NCI-H526 (cell line): ENCODE measurements around the gene TCEA3.

ENCODE experiments used
- DNase-seq, 2 experiments: peaks; one replicate each; lab custom pipeline; 2025; lab: John Stamatoyannopoulos, UW

The TCEA3 gene

DNA sequence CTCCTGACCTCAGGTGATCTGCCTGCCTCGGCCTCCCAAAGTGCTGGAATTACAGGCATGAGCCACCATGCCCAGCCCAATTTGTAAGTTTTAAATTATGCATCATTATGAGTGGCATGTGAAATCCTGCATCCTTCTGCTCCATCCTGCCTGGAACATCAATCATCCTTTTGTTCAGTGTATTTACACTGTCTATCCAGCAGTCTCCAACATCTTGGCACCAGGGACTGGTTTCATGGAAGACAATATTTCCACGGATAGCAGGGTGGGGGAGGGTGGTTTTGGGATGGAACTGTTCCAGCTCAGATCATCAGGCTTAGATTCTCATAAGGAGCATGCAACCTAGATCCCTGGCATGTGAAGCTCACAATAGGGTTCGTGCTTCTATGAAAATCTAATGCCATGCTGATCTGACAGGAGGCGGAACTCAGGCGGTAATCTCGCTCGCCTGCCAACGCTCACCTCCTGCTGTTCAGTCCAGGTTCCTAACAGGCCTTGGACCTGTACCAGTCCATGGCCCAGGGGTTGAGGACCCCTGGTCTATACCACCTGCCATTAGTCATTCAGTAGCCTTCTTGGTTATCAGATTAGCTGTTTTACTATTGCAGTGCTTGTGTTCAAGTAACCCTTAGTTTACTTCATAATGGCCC lies 22.2 kb upstream of the TCEA3 start:
- DNase-seq: no peak

DNA sequence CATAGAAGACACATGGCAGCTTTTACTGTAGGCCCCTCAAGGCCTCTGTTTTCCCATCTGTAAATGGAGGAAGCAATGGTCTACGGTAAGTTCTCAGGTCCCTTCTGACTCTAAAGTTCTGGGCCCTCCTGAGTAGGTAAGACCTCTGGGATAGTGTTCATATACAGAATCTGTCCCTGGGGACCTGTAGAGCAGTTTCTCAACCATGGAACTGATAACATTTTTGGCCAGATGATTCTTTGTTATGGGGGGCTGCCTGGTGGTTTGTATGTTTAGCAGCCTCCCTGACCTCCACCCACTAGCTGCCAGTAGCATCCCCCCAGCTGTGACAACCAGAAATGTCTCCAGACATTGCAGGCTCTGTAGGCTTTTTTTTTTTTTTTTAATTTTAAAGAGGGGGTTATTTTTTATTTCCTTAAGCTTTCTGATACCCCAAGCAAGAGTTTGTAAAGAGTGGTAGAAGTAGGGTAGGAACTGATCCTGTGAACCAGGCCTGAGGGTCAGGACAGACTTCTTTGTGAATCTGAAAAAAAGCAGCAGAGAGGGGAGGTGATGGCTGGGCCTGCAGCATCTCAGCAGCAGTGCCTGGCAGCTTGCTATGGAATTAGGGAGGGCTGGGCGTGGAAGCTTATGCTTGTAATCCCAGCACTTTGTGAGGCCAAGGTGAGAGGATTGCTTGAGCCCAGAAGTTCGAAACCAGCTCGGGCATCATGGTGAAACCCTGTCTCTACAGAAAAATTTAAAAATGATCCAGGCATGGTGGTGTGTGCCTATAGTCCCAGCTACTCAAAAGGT lies 20.2 kb upstream of the TCEA3 start:
- DNase-seq: no peak

DNA sequence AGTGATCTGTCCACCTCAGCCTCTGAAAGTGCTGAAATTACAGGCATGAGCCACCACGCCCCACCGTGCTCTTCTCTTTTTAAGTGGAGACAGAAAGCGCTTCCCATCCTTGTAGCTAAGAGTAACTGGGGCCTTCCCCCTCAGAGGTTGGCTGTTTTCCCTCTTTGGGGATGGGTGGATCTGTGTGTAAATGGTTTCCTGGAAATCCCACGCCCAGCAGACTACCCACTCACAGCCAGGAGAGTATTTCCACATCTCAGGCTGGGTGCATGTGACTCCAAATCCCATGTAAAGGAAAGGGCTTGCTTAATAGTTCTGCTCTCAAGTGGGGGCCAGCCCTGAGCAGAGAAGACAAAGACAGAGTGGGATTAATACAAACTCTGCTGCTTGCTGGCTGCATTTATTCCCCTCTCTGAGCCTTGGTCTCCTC lies 19.6 kb upstream of the TCEA3 start:
- DNase-seq: no peak

DNA sequence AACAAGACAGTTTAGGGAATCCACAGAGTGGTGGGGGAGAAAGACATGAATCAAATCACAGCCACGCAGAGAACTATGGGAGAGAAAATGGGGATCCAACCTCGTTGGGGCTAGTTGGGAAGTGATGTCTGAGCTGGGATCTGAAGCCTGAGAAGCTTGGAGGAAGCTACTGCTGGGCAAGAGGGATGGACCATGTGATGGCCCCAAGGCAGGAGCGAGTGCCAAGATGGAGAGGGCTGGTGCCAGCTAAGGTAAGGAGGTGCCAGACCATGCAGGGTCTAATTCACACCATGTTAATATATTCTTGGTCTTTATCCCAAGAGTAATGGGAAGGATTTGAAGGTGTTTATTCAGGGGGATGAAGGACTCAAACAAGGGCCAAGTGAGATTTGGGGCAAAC lies 18.2 kb upstream of the TCEA3 start:
- DNase-seq: no peak

DNA sequence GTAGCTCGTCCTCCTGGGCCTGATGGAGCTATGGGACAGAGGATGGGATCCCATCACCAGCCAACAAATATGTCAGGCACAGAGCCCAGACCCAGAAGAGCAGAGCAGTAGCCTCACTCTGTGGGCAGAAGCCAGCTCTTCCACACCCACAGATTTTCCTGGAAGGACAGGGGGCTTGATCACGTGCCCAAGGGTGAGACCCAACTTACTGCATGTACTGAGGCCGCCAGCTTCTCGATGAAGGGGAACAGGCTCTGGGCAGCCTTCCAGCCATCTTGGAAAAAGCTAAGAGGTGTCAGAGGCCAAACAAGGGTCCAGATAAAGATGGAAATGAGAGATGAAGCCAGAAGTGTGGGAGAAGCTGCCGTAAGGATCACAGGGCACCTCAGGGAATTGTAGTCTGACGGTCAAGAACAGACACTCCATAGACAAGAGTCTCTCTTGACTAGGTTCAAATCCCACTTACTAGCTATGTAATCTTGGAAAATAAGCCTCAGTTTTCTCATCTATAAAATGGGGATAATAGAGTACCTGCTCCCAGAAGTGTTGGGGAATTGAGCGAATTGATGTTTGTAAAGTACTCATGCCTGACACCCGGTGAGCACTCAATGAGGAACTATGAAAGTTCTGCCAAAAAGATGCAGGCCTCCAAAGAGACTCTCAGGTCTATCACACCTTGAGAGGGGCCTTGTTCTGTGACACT lies 17.0 kb upstream of the TCEA3 start:
- no peak for DNase-seq

GRCh38 chr1:23438545-23438944 lies 14.0 kb upstream of the TCEA3 start:
- no peak for DNase-seq

GRCh38 chr1:23437355-23437664 lies 12.8 kb upstream of the TCEA3 start:
- no peak for DNase-seq

DNA sequence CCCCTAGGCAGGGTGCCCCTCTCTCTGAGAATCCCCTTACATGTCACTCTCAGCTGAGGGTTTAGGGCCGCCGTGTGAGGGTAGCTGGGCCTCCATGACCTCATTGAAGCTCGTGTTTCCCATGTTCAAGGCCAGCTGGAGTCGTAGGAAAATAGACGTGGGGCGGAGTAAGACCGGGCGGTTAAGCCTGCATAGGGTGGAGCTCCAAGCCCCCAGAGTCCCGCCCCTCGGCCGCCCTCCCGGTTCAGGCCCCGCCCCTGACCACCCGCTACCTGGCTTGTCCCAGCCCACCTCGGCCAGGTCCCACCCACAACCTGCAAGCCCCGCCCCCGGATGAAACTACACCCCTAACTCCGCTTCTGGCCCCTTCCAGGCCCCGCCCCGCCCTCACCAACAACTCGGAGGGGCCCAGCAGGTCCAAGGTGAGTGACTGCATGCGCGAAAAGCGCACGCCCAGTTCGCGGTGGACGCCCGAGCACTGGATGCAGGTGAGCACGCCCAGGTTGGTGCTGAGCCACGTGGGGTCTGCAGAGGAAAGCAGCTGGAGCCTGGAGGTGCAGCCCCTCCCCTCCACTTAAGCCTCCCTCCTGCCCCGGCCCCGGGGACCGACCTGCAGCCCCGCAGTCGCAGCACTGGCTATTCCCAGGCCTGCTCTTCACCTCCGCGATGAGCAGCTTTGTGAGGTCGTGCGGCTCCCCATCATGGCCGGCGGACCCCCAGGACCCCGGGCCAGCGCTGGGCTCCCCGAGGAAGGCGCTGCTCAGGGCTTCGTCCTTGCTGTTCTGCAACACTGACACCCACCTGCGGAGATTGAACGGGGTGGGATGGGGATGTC lies 12.2 kb upstream of the TCEA3 start:
- DNase-seq: no peak

DNA sequence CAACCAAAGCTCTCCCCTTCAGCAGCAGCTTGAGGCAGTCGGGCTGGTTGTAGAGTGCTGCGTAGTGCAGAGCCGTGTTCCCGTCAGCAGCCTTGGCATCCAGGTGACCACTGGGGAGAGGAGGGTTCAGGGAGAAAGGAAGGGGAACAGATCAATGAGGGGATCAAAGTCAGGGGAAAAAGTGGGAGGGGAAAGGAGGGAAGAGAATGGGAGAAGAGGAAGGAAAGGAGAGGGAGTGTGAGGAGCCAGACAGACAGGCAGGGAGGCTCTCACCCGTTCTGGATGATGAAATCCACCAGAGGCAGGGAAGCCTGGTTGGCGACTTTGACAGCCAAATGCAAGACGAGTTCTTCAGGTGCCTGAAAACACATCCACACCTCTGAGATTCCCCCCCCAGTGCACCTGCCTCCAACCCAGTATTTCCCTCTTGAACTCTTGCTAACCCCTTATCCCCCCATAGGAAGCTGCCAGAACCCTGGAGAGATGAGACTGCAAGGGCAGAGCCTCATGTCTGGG lies 9.8 kb upstream of the TCEA3 start:
- DNase-seq: no peak

GRCh38 chr1:23433122-23433521 lies 8.6 kb upstream of the TCEA3 start:
- DNase-seq: no peak

DNA sequence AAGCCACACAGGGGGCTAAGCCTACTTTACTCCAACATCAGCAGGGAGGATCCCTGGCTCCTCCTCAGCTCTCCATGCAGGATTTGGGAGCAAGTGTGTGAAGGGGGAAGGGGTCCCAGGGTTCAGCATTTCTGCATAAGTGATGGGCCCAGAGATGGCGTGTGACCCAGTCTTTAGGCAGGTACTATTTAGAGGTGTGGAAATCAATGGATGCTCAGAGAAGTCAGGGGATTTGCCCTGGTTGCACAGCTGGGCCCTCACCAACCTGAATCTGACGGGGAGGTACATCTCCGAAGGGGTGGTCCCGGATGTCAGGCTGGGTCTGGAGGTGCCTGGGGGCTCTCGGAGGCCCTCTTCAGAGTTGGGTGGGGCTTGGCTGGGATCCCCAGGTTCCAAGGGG lies 6.9 kb upstream of the TCEA3 start:
- DNase-seq: no peak

- no peak for DNase-seq
Observed at GRCh38 chr1:23430803-23431202, 6.3 kb upstream of the TCEA3 start.

- no peak for DNase-seq
Observed at GRCh38 chr1:23428136-23428905, 3.8 kb upstream of the TCEA3 start.

DNA sequence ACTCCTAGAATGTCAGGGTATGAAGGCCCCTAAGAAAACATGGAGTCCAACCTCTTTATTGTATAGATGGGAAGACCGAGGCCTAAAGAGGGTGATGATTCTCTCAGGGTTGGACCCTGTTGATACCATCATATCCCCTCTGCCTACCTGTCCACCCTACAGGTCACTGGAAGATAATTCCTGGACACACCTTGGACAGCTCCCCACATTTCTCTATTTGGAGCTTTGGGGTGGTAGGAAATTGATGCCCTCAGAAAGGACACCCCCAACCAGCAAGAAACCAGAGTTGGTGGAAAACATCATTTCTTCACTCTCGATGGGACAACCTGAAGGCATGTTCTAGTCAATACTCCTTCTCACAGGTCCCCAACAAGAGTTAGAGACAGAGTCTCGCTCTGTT lies 3.0 kb upstream of the TCEA3 start:
- DNase-seq: no peak

DNA sequence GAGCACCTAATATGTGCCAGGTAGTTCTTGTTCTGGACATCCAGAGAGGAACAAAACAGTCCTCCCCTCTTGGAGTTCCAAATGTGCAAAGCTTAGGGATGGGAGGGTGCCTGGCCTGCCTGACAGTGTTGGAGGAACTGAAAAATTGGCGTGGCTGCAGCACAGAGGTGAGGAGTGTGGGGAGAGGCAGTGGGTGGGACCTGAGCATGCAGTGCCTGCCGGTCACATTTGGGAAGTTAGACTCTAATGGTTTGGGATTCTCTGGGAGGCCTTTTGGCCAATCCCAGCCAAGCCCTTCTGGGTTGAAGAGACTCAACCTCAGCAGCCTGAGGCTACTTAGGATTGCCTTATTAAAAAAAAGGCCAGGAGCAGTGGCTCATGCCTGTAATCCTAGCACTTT lies 2.3 kb upstream of the TCEA3 start:
- no peak for DNase-seq

DNA sequence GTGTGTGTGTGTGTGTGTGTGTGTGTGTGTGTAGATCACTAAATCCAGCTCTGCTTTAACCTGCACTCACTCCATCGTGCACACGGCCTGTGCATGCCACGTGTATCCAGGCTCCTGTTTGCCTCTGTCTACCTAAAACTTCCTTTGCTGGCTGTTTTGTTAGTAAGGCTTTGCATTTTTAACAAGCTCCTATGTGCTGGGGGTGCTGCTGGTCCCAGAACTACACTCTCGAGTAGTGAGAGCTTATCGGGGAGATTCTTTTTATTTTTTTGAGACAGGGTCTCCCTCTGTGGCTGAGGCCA lies 596 bp upstream of the TCEA3 start:
- no peak for DNase-seq

GRCh38 chr1:23423415-23424292 lies 894 bp downstream of the TCEA3 start:
- DNase-seq: no peak

DNA sequence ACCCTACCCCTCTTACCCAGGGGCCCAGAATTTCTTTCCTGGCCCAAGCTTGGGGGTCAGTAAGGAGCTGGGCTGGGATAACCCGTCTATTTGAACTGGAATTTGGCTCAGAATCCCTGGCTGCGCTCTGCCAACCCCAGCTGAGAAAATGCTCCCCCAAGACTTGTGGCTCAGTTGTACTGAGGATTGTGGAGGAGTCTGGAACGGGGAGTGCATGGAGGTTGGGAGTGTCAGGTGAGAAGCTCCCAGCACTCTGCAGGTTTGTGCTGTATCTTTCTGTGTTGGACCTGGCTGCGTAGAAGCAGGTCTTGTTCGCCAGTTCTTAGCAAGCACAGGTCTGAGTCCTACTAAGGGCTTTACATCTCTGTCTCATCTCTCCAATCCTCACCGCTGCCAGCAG lies 1.6 kb downstream of the TCEA3 start:
- no peak for DNase-seq

DNA sequence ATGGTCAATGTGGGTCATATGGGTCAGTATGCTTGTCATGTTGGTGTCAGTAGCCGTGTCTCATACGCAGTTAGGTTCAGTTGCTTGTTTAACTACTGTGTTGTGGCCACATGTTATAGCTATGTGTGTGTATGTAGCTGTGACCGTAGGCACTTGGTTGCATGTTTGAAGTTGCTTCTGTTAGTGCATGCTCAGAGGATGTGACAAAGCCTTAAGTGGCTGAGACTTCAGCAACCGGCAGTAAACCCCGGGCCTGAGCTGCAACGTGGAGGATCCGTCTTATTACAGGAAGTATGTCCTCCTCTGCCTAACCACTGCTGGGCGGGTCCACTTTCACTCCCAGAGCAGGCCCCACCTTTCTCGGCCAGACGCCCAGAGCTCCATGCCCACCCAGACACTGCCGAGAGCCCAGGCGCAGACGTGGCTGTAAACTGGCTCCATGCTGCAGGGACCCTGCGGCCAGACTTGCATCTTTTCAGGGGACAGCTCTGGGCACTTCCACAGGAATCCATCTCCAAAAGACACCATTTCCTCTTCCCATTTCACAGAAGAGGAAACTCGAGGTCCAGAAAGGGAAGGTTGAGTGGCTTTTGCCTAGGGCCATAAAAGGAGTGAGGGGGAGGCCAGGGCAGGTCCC lies 2.2 kb downstream of the TCEA3 start:
- no peak for DNase-seq

GRCh38 chr1:23421753-23422240 lies 2.8 kb downstream of the TCEA3 start:
- DNase-seq: no peak
